ENCODE data around the gene BOC. TPM values are rescaled to one million over a fixed set of nuclear protein-coding genes. Genes with fewer than 3 reads are reported as not detected.

Gene BOC
- total and polyA plus RNA-seq, 2 donors (not counting 3 experiments of a cell fraction or from before 2014, with no cell fraction given) = 0.07 TPM; not detected in 1

DNA sequence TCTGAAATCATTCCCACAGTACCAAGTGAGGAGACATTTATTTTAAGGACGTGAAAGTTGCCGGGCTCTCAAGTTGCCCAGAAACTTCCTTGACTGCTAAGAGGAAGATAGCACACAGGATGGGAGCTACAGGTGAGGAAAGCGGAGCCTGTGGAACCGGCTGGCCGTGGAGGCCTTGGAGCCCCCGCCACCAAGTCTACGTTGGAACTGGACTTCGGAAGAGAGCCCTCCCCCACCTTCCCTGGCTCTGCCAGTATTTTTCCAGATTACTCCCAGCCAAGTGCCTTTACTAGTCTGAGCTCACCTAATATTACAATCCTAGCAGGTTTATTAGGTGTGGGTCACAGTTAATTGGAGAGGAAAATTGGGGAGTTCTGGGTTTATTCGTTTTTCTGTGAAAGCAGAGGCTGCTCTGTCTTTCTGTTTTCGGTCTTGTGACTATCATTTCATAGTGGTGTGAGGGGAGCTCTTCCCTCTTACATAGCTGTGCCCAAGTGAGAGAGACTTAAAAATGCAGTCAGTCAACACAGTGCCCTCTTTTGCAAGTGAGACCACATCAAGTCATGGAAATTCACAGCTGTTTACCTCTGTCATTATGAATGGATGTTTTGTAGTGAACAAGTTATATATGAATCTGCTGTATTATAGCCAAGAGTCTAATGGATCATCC lies 6.8 kb downstream of the BOC start:
- Histone ChIP-seq H3K27ac (ENCODE audit: insufficient read depth, low read depth, low read length) (no peak overlapping the region), H3K36me3 (ENCODE audit: control insufficient read depth in 2 of 2, extremely low read depth in 1 of 2, insufficient read depth in 2 of 2, low read length in 2 of 2) (no peaks in the 10 kb centered on the region), H3K4me2 (ENCODE audit: insufficient read depth, low read length) (no peak overlapping the region), H3K4me3 (replicated peaks in 1 of 3; ENCODE audit: insufficient read depth in 1 of 3, low read depth in 1 of 3, low read length in 3 of 3) (no peak overlapping the region), H3K9me3 (replicated peaks; ENCODE audit: control insufficient read depth, insufficient read depth, low read length) (no peaks in the 10 kb centered on the region), H4K20me1 (replicated peaks; ENCODE audit: control insufficient read depth, extremely low read depth, insufficient read depth, low read length) (no peaks in the 10 kb centered on the region), H3K4me1 (ENCODE audit: control insufficient read depth, extremely low read depth, insufficient read depth, low read length) (no peaks in the 10 kb centered on the region), H3K9me1 (replicated peaks; ENCODE audit: control insufficient read depth, extremely low read depth, insufficient read depth, low read length) (no peaks in the 10 kb centered on the region), H3K79me2 (ENCODE audit: control insufficient read depth, insufficient read depth, low read length) (no peaks in the 10 kb centered on the region), H2AFZ (ENCODE audit: low read depth, low read length) (no peak overlapping the region), H3K9ac (replicated peaks; ENCODE audit: extremely low read depth, insufficient read depth, low read length) (no peak overlapping the region), H3K27me3 (ENCODE audit: control insufficient read depth in 2 of 2, insufficient read depth in 2 of 2, low read length in 2 of 2) (peaks cover 23 to 25% of the 10 kb centered on the region in 2 experiments)
- POLR2A ChIA-PET = no interaction called here
- TF ChIP-seq JUN (IDR thresholded peaks at IDR 0.05; ENCODE audit: borderline replicate concordance, insufficient read depth, insufficient read length, low read depth) (no peak), GATA2 (IDR thresholded peaks at IDR 0.05; ENCODE audit: insufficient read depth, insufficient read length, low read depth, low read length) (no peak)
- intact Hi-C loops (cut with micrococcal nuclease) (loop anchor here (10.0 kb wide), 2 partner anchors 163 to 357 kb away; no protein-coding TSS in a partner anchor), dilution Hi-C loops (cut with MboI; ENCODE audit: extremely low pct_ligation_motif_present, low sequenced_read_pairs) (no loop called here)
- CTCF ChIA-PET = no interaction called here
- FAIRE-seq (no peak), DNase-seq (ENCODE audit: low read depth, low spot score) (no peak)
- no TSS peak for BruUV-seq (replicated peaks)

- intact Hi-C loops (cut with micrococcal nuclease) = loop anchor here (10.0 kb wide), 2 partner anchors 164 to 356 kb away; no protein-coding TSS in a partner anchor
- peaks cover 18 to 23% of the 10 kb centered on the region in 2 experiments for H3K27me3 ChIP-seq (ENCODE audit: control insufficient read depth in 2 of 2, insufficient read depth in 2 of 2, low read length in 2 of 2)
- no peak for DNase-seq (ENCODE audit: low read depth, low spot score)
Measured at GRCh38 chr3:113218681-113219045, 7.3 kb downstream of the BOC start.

More at GRCh38 chr3:113218681-113219045, 7.3 kb downstream of the BOC start:
- no peak overlapping the region for H3K27ac ChIP-seq (ENCODE audit: insufficient read depth, low read depth, low read length)
- H2AFZ ChIP-seq (ENCODE audit: low read depth, low read length) = no peak overlapping the region
- no peaks in the 10 kb centered on the region for H3K9me3 ChIP-seq (replicated peaks; ENCODE audit: control insufficient read depth, insufficient read depth, low read length)
- no peak for FAIRE-seq
- H4K20me1 ChIP-seq (replicated peaks; ENCODE audit: control insufficient read depth, extremely low read depth, insufficient read depth, low read length) = no peaks in the 10 kb centered on the region
- no peaks in the 10 kb centered on the region for H3K36me3 ChIP-seq (ENCODE audit: control insufficient read depth in 2 of 2, extremely low read depth in 1 of 2, insufficient read depth in 2 of 2, low read length in 2 of 2)
- H3K4me2 ChIP-seq (ENCODE audit: insufficient read depth, low read length) = no peak overlapping the region
- no peaks in the 10 kb centered on the region for H3K79me2 ChIP-seq (ENCODE audit: control insufficient read depth, insufficient read depth, low read length)
- H3K4me1 ChIP-seq (ENCODE audit: control insufficient read depth, extremely low read depth, insufficient read depth, low read length) = no peaks in the 10 kb centered on the region
- H3K9me1 ChIP-seq (replicated peaks; ENCODE audit: control insufficient read depth, extremely low read depth, insufficient read depth, low read length) = no peaks in the 10 kb centered on the region
- dilution Hi-C loops (cut with MboI; ENCODE audit: extremely low pct_ligation_motif_present, low sequenced_read_pairs) = no loop called here
- no peak for TF ChIP-seq FOS (IDR thresholded peaks at IDR 0.05; ENCODE audit: borderline replicate concordance, insufficient read depth, low read length)
- no peak for TF ChIP-seq EZH2 (IDR thresholded peaks at IDR 0.05; ENCODE audit: borderline replicate concordance, low read depth, low read length, severe bottlenecking)
- TF ChIP-seq, protein P1, sequence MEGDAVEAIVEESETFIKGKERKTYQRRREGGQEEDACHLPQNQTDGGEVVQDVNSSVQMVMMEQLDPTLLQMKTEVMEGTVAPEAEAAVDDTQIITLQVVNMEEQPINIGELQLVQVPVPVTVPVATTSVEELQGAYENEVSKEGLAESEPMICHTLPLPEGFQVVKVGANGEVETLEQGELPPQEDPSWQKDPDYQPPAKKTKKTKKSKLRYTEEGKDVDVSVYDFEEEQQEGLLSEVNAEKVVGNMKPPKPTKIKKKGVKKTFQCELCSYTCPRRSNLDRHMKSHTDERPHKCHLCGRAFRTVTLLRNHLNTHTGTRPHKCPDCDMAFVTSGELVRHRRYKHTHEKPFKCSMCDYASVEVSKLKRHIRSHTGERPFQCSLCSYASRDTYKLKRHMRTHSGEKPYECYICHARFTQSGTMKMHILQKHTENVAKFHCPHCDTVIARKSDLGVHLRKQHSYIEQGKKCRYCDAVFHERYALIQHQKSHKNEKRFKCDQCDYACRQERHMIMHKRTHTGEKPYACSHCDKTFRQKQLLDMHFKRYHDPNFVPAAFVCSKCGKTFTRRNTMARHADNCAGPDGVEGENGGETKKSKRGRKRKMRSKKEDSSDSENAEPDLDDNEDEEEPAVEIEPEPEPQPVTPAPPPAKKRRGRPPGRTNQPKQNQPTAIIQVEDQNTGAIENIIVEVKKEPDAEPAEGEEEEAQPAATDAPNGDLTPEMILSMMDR (IDR thresholded peaks at IDR 0.05; ENCODE audit: extremely low read depth in 1 of 2, insufficient read depth in 1 of 2, low read depth in 1 of 2, low read length in 2 of 2) = no peak
- TF ChIP-seq POLR2AphosphoS5 (IDR thresholded peaks at IDR 0.05; ENCODE audit: insufficient read depth, low read depth, low read length) = no peak
- TF ChIP-seq GATA2 (IDR thresholded peaks at IDR 0.05; ENCODE audit: insufficient read depth, insufficient read length, low read depth, low read length) = no peak
- TF ChIP-seq POLR2A (IDR thresholded peaks at IDR 0.05; ENCODE audit: low read depth, low read length) = no peak
- TF ChIP-seq JUN (IDR thresholded peaks at IDR 0.05; ENCODE audit: borderline replicate concordance, insufficient read depth, insufficient read length, low read depth) = no peak
- TF ChIP-seq, protein P2, sequence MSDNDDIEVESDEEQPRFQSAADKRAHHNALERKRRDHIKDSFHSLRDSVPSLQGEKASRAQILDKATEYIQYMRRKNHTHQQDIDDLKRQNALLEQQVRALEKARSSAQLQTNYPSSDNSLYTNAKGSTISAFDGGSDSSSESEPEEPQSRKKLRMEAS (IDR thresholded peaks at IDR 0.05; ENCODE audit: insufficient read depth, insufficient read length) = no peak
- no peak for TF ChIP-seq MYC (IDR thresholded peaks at IDR 0.05; ENCODE audit: low read depth, low read length)
- POLR2A ChIA-PET = no interaction called here
- no TSS peak for BruUV-seq (replicated peaks)
- CTCF ChIA-PET = no interaction called here
- H3K9ac ChIP-seq (replicated peaks; ENCODE audit: extremely low read depth, insufficient read depth, low read length) = no peak overlapping the region
- H3K4me3 ChIP-seq (replicated peaks in 1 of 3; ENCODE audit: insufficient read depth in 1 of 3, low read depth in 1 of 3, low read length in 3 of 3) = no peak overlapping the region

Data from endothelial cell of umbilical vein (primary cell).